IgD-negative memory B cell (primary cell): Measurements from ENCODE around the gene MAGI1. TPM values are rescaled to one million over a fixed set of nuclear protein-coding genes. Genes with fewer than 3 reads are reported as not detected.
"Not testable (repeated sequence)": the region's sequence is repeated elsewhere in the genome, so short reads cannot be mapped to it uniquely, and the experiment has no call there.

Experiments
- H3K27ac Mint-ChIP-seq, 3 donors: one replicate each; pipeline ENCODE4 v1.8.0; 2020 to 2022; ENCODE audit warnings: mild to moderate bottlenecking in 3 of 3, mixed read lengths in 3 of 3, moderate library complexity in 1 of 3
- H3K27me3 Mint-ChIP-seq: one replicate; pipeline ENCODE4 v1.8.0; 2021; ENCODE audit warnings: mixed read lengths
- H3K36me3 Mint-ChIP-seq: one replicate; pipeline ENCODE4 v1.8.0; 2020; ENCODE audit warnings: mild to moderate bottlenecking, mixed read lengths
- H3K4me1 Mint-ChIP-seq, 3 donors: one replicate each; pipeline ENCODE4 v1.8.0; 2020 to 2022; ENCODE audit warnings: mixed read lengths in 3 of 3, mild to moderate bottlenecking in 1 of 3
- H3K4me3 Mint-ChIP-seq, 4 donors: one replicate each; pipeline ENCODE4 v1.8.0; 2020 to 2022; ENCODE audit warnings: mild to moderate bottlenecking in 4 of 4, mixed read lengths in 4 of 4, moderate library complexity in 3 of 4
- H3K9me3 Mint-ChIP-seq, 3 donors: one replicate each; pipeline ENCODE4 v1.8.0; 2020 to 2021; ENCODE audit warnings: mixed read lengths in 3 of 3, mild to moderate bottlenecking in 1 of 3
- polyA plus RNA-seq: library from polyadenylated mRNA; unstranded; fragments of 300-500 nt; fragmentation: Illumina TruSeq; gene quantifications from one replicate; pipeline ENCODE4 v1.2.3, GENCODE V29; 2021

Gene MAGI1
- polyA plus RNA-seq, 1 donor from 2014 or later, result 1.3 TPM

- Mint-ChIP-seq H3K27ac (no peak overlapping the region), H3K4me1 (no peaks in the 10 kb centered on the region), H3K36me3 (no peaks in the 10 kb centered on the region), H3K27me3 (no peaks in the 10 kb centered on the region), H3K9me3 (peaks cover 4 to 12% (median 7%) of the 10 kb centered on the region in 3 donors), H3K4me3 (no peak overlapping the region)
Measured at GRCh38 chr3:65578861-65579260, 459.9 kb downstream of the MAGI1 start.

GRCh38 chr3:65577843-65578430 lies 460.8 kb downstream of the MAGI1 start:
- Mint-ChIP-seq H3K4me3 (no peak overlapping the region), H3K9me3 (peaks cover 7 to 10% (median 8%) of the 10 kb centered on the region in 3 donors), H3K4me1 (no peaks in the 10 kb centered on the region), H3K27ac (no peak overlapping the region), H3K27me3 (no peaks in the 10 kb centered on the region), H3K36me3 (no peaks in the 10 kb centered on the region)

- Mint-ChIP-seq H3K9me3 (peaks cover 6 to 10% (median 8%) of the 10 kb centered on the region in 3 donors), H3K4me1 (no peaks in the 10 kb centered on the region), H3K36me3 (no peaks in the 10 kb centered on the region), H3K27ac (no peak overlapping the region), H3K4me3 (no peak overlapping the region), H3K27me3 (no peaks in the 10 kb centered on the region)
Measured at GRCh38 chr3:65576966-65577365, 461.8 kb downstream of the MAGI1 start.

GRCh38 chr3:65576228-65576627 lies 462.5 kb downstream of the MAGI1 start:
- Mint-ChIP-seq H3K9me3 (peaks cover 3 to 10% (median 8%) of the 10 kb centered on the region in 3 donors), H3K27ac (no peak overlapping the region), H3K4me3 (no peak overlapping the region), H3K27me3 (no peaks in the 10 kb centered on the region), H3K4me1 (no peaks in the 10 kb centered on the region), H3K36me3 (no peaks in the 10 kb centered on the region)

GRCh38 chr3:65575376-65575840 lies 463.3 kb downstream of the MAGI1 start:
- peaks cover 3 to 10% (median 8%) of the 10 kb centered on the region in 3 donors for H3K9me3 Mint-ChIP-seq
- no peak overlapping the region for H3K4me3 Mint-ChIP-seq
- no peaks in the 10 kb centered on the region for H3K27me3 Mint-ChIP-seq
- H3K4me1 Mint-ChIP-seq, result no peaks in the 10 kb centered on the region
- H3K36me3 Mint-ChIP-seq, result no peaks in the 10 kb centered on the region
- no peak overlapping the region for H3K27ac Mint-ChIP-seq

- Mint-ChIP-seq H3K4me1 (no peaks in the 10 kb centered on the region), H3K4me3 (no peak overlapping the region), H3K27me3 (no peaks in the 10 kb centered on the region), H3K36me3 (no peaks in the 10 kb centered on the region), H3K27ac (no peak overlapping the region), H3K9me3 (peaks cover 0 to 10% (median 7%) of the 10 kb centered on the region in 3 donors)
Measured at GRCh38 chr3:65573548-65574116, 465.1 kb downstream of the MAGI1 start.

GRCh38 chr3:65572175-65572777 lies 466.4 kb downstream of the MAGI1 start:
- Mint-ChIP-seq H3K27ac (no peak overlapping the region), H3K27me3 (no peaks in the 10 kb centered on the region), H3K4me1 (no peaks in the 10 kb centered on the region), H3K4me3 (no peak overlapping the region), H3K9me3 (peaks cover 0 to 10% (median 3%) of the 10 kb centered on the region in 3 donors), H3K36me3 (no peaks in the 10 kb centered on the region)

GRCh38 chr3:65569845-65570405 lies 468.8 kb downstream of the MAGI1 start:
- H3K27me3 Mint-ChIP-seq, result no peaks in the 10 kb centered on the region
- no peaks in the 10 kb centered on the region for H3K36me3 Mint-ChIP-seq
- no peak overlapping the region for H3K4me3 Mint-ChIP-seq
- H3K9me3 Mint-ChIP-seq, result peaks cover 0 to 6% (median 0%) of the 10 kb centered on the region in 3 donors
- H3K4me1 Mint-ChIP-seq, result no peaks in the 10 kb centered on the region
- no peak overlapping the region for H3K27ac Mint-ChIP-seq

- no peaks in the 10 kb centered on the region for H3K4me1 Mint-ChIP-seq
- H3K27ac Mint-ChIP-seq, result no peak overlapping the region
- peaks cover 0 to 6% (median 0%) of the 10 kb centered on the region in 3 donors for H3K9me3 Mint-ChIP-seq
- no peak overlapping the region for H3K4me3 Mint-ChIP-seq
- H3K36me3 Mint-ChIP-seq, result no peaks in the 10 kb centered on the region
- no peaks in the 10 kb centered on the region for H3K27me3 Mint-ChIP-seq
Measured at GRCh38 chr3:65569129-65569528, 469.6 kb downstream of the MAGI1 start.

- peaks cover 0 to 2% (median 0%) of the 10 kb centered on the region in 3 donors for H3K9me3 Mint-ChIP-seq
- H3K27me3 Mint-ChIP-seq, result no peaks in the 10 kb centered on the region
- no peaks in the 10 kb centered on the region for H3K4me1 Mint-ChIP-seq
- H3K4me3 Mint-ChIP-seq, result no peak overlapping the region
- H3K36me3 Mint-ChIP-seq, result no peaks in the 10 kb centered on the region
- H3K27ac Mint-ChIP-seq, result no peak overlapping the region
Measured at GRCh38 chr3:65568497-65568896, 470.2 kb downstream of the MAGI1 start.

- not testable (repeated sequence) for H3K27me3 Mint-ChIP-seq, H3K4me1 Mint-ChIP-seq, H3K27ac Mint-ChIP-seq, H3K36me3 Mint-ChIP-seq, H3K9me3 Mint-ChIP-seq, H3K4me3 Mint-ChIP-seq
Measured at GRCh38 chr3:65565744-65566143, 473.0 kb downstream of the MAGI1 start.

- H3K27ac Mint-ChIP-seq, result no peak overlapping the region
- H3K4me3 Mint-ChIP-seq, result no peak overlapping the region
- H3K36me3 Mint-ChIP-seq, result no peaks in the 10 kb centered on the region
- H3K9me3 Mint-ChIP-seq, result no peaks in the 10 kb centered on the region
- no peaks in the 10 kb centered on the region for H3K4me1 Mint-ChIP-seq
- no peaks in the 10 kb centered on the region for H3K27me3 Mint-ChIP-seq
Measured at GRCh38 chr3:65564483-65564882, 474.2 kb downstream of the MAGI1 start.

- no peak overlapping the region for H3K27ac Mint-ChIP-seq
- H3K9me3 Mint-ChIP-seq, result no peaks in the 10 kb centered on the region
- H3K36me3 Mint-ChIP-seq, result no peaks in the 10 kb centered on the region
- H3K4me1 Mint-ChIP-seq, result no peaks in the 10 kb centered on the region
- H3K27me3 Mint-ChIP-seq, result no peaks in the 10 kb centered on the region
- no peak overlapping the region for H3K4me3 Mint-ChIP-seq
Measured at GRCh38 chr3:65563861-65564260, 474.9 kb downstream of the MAGI1 start.

- no peaks in the 10 kb centered on the region for H3K27me3 Mint-ChIP-seq
- no peak overlapping the region for H3K27ac Mint-ChIP-seq
- no peaks in the 10 kb centered on the region for H3K36me3 Mint-ChIP-seq
- no peaks in the 10 kb centered on the region for H3K4me1 Mint-ChIP-seq
- no peak overlapping the region for H3K4me3 Mint-ChIP-seq
- H3K9me3 Mint-ChIP-seq, result peaks cover 0 to 1% (median 0%) of the 10 kb centered on the region in 3 donors
Measured at GRCh38 chr3:65562447-65562846, 476.3 kb downstream of the MAGI1 start.

GRCh38 chr3:65561617-65562016 lies 477.1 kb downstream of the MAGI1 start:
- H3K27me3 Mint-ChIP-seq, result no peaks in the 10 kb centered on the region
- no peak overlapping the region for H3K27ac Mint-ChIP-seq
- no peak overlapping the region for H3K4me3 Mint-ChIP-seq
- H3K4me1 Mint-ChIP-seq, result no peaks in the 10 kb centered on the region
- H3K9me3 Mint-ChIP-seq, result peaks cover 0 to 2% (median 0%) of the 10 kb centered on the region in 3 donors
- H3K36me3 Mint-ChIP-seq, result no peaks in the 10 kb centered on the region
